Hepatocyte (in vitro differentiated cells): ENCODE data around the gene TEKT4. TPM values are rescaled to one million over a fixed set of nuclear protein-coding genes. Genes with fewer than 3 reads are reported as not detected.

Source experiments
- DNase-seq: peaks from one replicate; pipeline ENCODE4 v3.0.0-alpha.2; 2016; ENCODE audit warnings: low spot score
- H2AFZ ChIP-seq: fragments of 200-600 bp; sonication (generic); 2 replicates; pipeline ENCODE4 v1.6.0; 2016; ENCODE audit warnings: antibody characterized with exemption, mild to moderate bottlenecking
- H3K27ac ChIP-seq: fragments of 200-600 bp; sonication (generic); 2 replicates; pipeline ENCODE4 v1.5.1; 2016; ENCODE audit warnings: mild to moderate bottlenecking
- H3K27me3 ChIP-seq: fragments of 200-600 bp; sonication (generic); 2 replicates; pipeline ENCODE4 v1.6.1; 2016
- H3K36me3 ChIP-seq: fragments of 200-600 bp; sonication (generic); replicated peaks from 2 replicates; pipeline ENCODE4 v1.5.1; 2016; ENCODE audit warnings: low read depth; ENCODE audit not compliant: insufficient read depth
- H3K4me1 ChIP-seq: fragments of 200-600 bp; sonication (generic); 2 replicates; pipeline ENCODE4 v1.5.1; 2016; ENCODE audit warnings: mild to moderate bottlenecking, moderate library complexity; ENCODE audit not compliant: insufficient read depth
- H3K4me2 ChIP-seq: fragments of 200-600 bp; sonication (generic); 2 replicates; pipeline ENCODE4 v1.6.0; 2016
- H3K4me3 ChIP-seq: fragments of 200-600 bp; sonication (generic); 2 replicates; pipeline ENCODE4 v1.5.1; 2016; ENCODE audit warnings: mild to moderate bottlenecking
- H3K79me2 ChIP-seq: fragments of 200-600 bp; sonication (generic); 2 replicates; pipeline ENCODE4 v1.6.0; 2017; ENCODE audit warnings: mild to moderate bottlenecking
- H3K9me2 ChIP-seq: fragments of 200-600 bp; sonication (generic); replicated peaks from 2 replicates; pipeline ENCODE4 v1.6.0; 2017; ENCODE audit warnings: mild to moderate bottlenecking; ENCODE audit not compliant: insufficient read depth
- H3K9me3 ChIP-seq: fragments of 200-600 bp; sonication (generic); 2 replicates; pipeline ENCODE4 v1.5.1; 2016; ENCODE audit warnings: low read depth, mild to moderate bottlenecking
- H4K20me1 ChIP-seq: fragments of 200-600 bp; sonication (generic); 2 replicates; pipeline ENCODE4 v1.6.0; 2016; ENCODE audit warnings: mild to moderate bottlenecking; ENCODE audit not compliant: insufficient read depth, poor library complexity, severe bottlenecking
- CTCF ChIP-seq: fragments of 200-600 bp; sonication (generic); IDR thresholded peaks from 2 replicates; pipeline ENCODE4 v1.5.1; 2016; ENCODE audit warnings: antibody characterized with exemption, mild to moderate bottlenecking; ENCODE audit not compliant: poor library complexity
- EZH2 ChIP-seq: fragments of 200-600 bp; sonication (generic); IDR thresholded peaks from 2 replicates; pipeline ENCODE4 v1.6.1; 2016; ENCODE audit warnings: antibody characterized with exemption, mild to moderate bottlenecking, borderline replicate concordance
- EZH2phosphoT487 ChIP-seq: fragments of 200-600 bp; sonication (generic); IDR thresholded peaks from one replicate; pipeline ENCODE4 v1.6.1; 2018; ENCODE audit warnings: antibody characterized with exemption, mild to moderate bottlenecking, low read depth, moderate library complexity; ENCODE audit not compliant: unreplicated experiment, severe bottlenecking
- WGBS: methylation state at CpG from one replicate; pipeline ENCODE4 v1.1.6; 2016; ENCODE audit warnings: low lambda C conversion rate; ENCODE audit errors: missing lambda C conversion rate; 5-methylcytosine and 5-hydroxymethylcytosine counted together
- polyA plus RNA-seq: library from polyadenylated mRNA; unstranded; fragments of >200 nt; fragmentation: Nextera tagmentation; extraction: Ambion mirVana; gene quantifications from 2 replicates; pipeline ENCODE4 v1.2.1, GENCODE V29; 2016
- total RNA-seq: library from RNA; depleted of rRNA; stranded (reverse); fragments of >200 nt; gene quantifications from 2 replicates; pipeline ENCODE4 v1.2.3, GENCODE V29; 2014

Gene TEKT4
- total and polyA plus RNA-seq, 2 experiments from 2014 or later, result not detected

GRCh38 chr2:94870440-94871225, 597 bp upstream of the TEKT4 start:
- no peaks in the 10 kb centered on the region for H3K9me3 ChIP-seq
- no peak overlapping the region for H3K4me2 ChIP-seq
- no peaks in the 10 kb centered on the region for H4K20me1 ChIP-seq
- no peaks in the 10 kb centered on the region for H3K27me3 ChIP-seq
- H3K27ac ChIP-seq, result no peak overlapping the region
- H3K9me2 ChIP-seq, result no peaks in the 10 kb centered on the region
- DNase-seq, result no peak
- H3K4me3 ChIP-seq, result no peak overlapping the region
- 90% methylated on average over 24 of the region's 25 CpGs for WGBS
- no peak overlapping the region for H2AFZ ChIP-seq
- H3K4me1 ChIP-seq, result no peaks in the 10 kb centered on the region
- TF ChIP-seq CTCF, result no peak
- TF ChIP-seq EZH2phosphoT487, result no peak
- TF ChIP-seq EZH2, result no peak
- no peaks in the 10 kb centered on the region for H3K79me2 ChIP-seq
- H3K36me3 ChIP-seq, result no peaks in the 10 kb centered on the region

- H3K4me3 ChIP-seq, result no peak overlapping the region
- DNase-seq, result no peak
- 83% methylated on average over 7 of the region's 10 CpGs for WGBS
- no peaks in the 10 kb centered on the region for H3K36me3 ChIP-seq
- no peaks in the 10 kb centered on the region for H3K79me2 ChIP-seq
- no peak overlapping the region for H3K27ac ChIP-seq
- H3K9me3 ChIP-seq, result no peaks in the 10 kb centered on the region
- H3K9me2 ChIP-seq, result no peaks in the 10 kb centered on the region
- no peaks in the 10 kb centered on the region for H4K20me1 ChIP-seq
- no peaks in the 10 kb centered on the region for H3K4me1 ChIP-seq
- no peak for TF ChIP-seq CTCF
- TF ChIP-seq EZH2, result no peak
- no peak for TF ChIP-seq EZH2phosphoT487
- H3K27me3 ChIP-seq, result no peaks in the 10 kb centered on the region
- H3K4me2 ChIP-seq, result no peak overlapping the region
- no peak overlapping the region for H2AFZ ChIP-seq
Measured at GRCh38 chr2:94872088-94872618, 923 bp downstream of the TEKT4 start.

GRCh38 chr2:94872676-94873361, 1.6 kb downstream of the TEKT4 start:
- no peaks in the 10 kb centered on the region for H3K79me2 ChIP-seq
- no peak overlapping the region for H2AFZ ChIP-seq
- no peaks in the 10 kb centered on the region for H3K4me1 ChIP-seq
- H3K4me3 ChIP-seq, result no peak overlapping the region
- no peaks in the 10 kb centered on the region for H3K36me3 ChIP-seq
- no peak for DNase-seq
- H3K27ac ChIP-seq, result no peak overlapping the region
- no peaks in the 10 kb centered on the region for H3K9me3 ChIP-seq
- TF ChIP-seq EZH2phosphoT487 (no peak), EZH2 (no peak), CTCF (no peak)
- no peaks in the 10 kb centered on the region for H3K27me3 ChIP-seq
- WGBS, result 58% methylated on average over 12 of the region's 12 CpGs
- no peaks in the 10 kb centered on the region for H3K9me2 ChIP-seq
- no peak overlapping the region for H3K4me2 ChIP-seq
- H4K20me1 ChIP-seq, result no peaks in the 10 kb centered on the region
